HepG2 (cell line): ENCODE measurements around the gene RASAL3. TPM values are rescaled to one million over a fixed set of nuclear protein-coding genes. Genes with fewer than 3 reads are reported as not detected.
A peak's percentile ranks its signal among the peaks of the same experiment; 100 is the strongest.

Experiments
- ARNTL ChIP-seq: sonication (generic); formaldehyde crosslinking; IDR thresholded peaks from 2 replicates; pipeline ENCODE4 v1.4.0; 2020; ENCODE audit warnings: mild to moderate bottlenecking, missing genetic modification reagents
- ATF7-NPFF ChIP-seq: sonication (generic); formaldehyde crosslinking; IDR thresholded peaks from 2 replicates; pipeline ENCODE4 v1.8.1; 2023; ENCODE audit warnings: mild to moderate bottlenecking, low read depth, missing genetic modification reagents, moderate library complexity
- CBX5 ChIP-seq: sonication (generic); formaldehyde crosslinking; IDR thresholded peaks from 2 replicates; pipeline ENCODE4 v1.4.0; 2020; ENCODE audit warnings: missing genetic modification reagents, borderline replicate concordance
- CENPT ChIP-seq: sonication (generic); formaldehyde crosslinking; IDR thresholded peaks from 2 replicates; pipeline ENCODE4 v1.8.0; 2022; ENCODE audit warnings: low read depth, mild to moderate bottlenecking, moderate library complexity, missing genetic modification reagents
- KDM2A ChIP-seq: sonication (generic); formaldehyde crosslinking; IDR thresholded peaks from 2 replicates; pipeline ENCODE4 v1.4.0; 2020; ENCODE audit warnings: low read depth, missing genetic modification reagents, borderline replicate concordance
- KMT2A ChIP-seq: sonication (generic); formaldehyde crosslinking; IDR thresholded peaks from 2 replicates; pipeline ENCODE4 v1.4.0; 2020; ENCODE audit warnings: missing genetic modification reagents
- MAF1 ChIP-seq: sonication (generic); formaldehyde crosslinking; IDR thresholded peaks from 2 replicates; pipeline ENCODE4 v1.5.0; 2020; ENCODE audit warnings: missing genetic modification reagents, borderline replicate concordance
- NONO ChIP-seq, 2 experiments: fragments of 450-650 bp in 1 of 2; sonication (generic) in 1 of 2; formaldehyde crosslinking in 1 of 2; IDR thresholded peaks in 1 of 2; conservative IDR thresholded peaks in 1 of 2; 2 replicates each; pipeline versions ENCODE4 v1.6.1 to v1.8.0; 2017 to 2022; ENCODE audit warnings: mild to moderate bottlenecking in 1 of 2, missing genetic modification reagents in 1 of 2, moderate library complexity in 1 of 2
- NR2F2 ChIP-seq: IDR thresholded peaks from 2 replicates; pipeline ENCODE4 v1.6.1; 2012; ENCODE audit warnings: low read depth, inconsistent platforms, borderline replicate concordance
- SATB2 ChIP-seq: sonication (generic); formaldehyde crosslinking; IDR thresholded peaks from 2 replicates; pipeline ENCODE4 v1.5.0; 2020; ENCODE audit warnings: missing genetic modification reagents
- SOX6 ChIP-seq, 2 experiments: fragments of 450-650 bp in 1 of 2; sonication (generic) in 1 of 2; formaldehyde crosslinking in 1 of 2; IDR thresholded peaks; 2 replicates each; pipeline versions ENCODE4 v1.4.0 to v1.6.1; 2017 to 2020; ENCODE audit warnings: antibody characterized with exemption in 1 of 2, mild to moderate bottlenecking in 1 of 2, missing genetic modification reagents in 1 of 2
- SP1 ChIP-seq, 2 experiments: fragments of 450-650 bp in 1 of 2; sonication (generic) in 1 of 2; formaldehyde crosslinking in 1 of 2; IDR thresholded peaks; 2 replicates each; pipeline versions ENCODE4 v1.4.0 to v1.6.1; 2016 to 2020; ENCODE audit warnings: missing genetic modification reagents in 1 of 2
- SYNCRIP ChIP-seq: fragments of 200-400 bp; formaldehyde crosslinking; IDR thresholded peaks from 2 replicates; pipeline ENCODE4 v1.6.1; 2018; ENCODE audit warnings: mild to moderate bottlenecking, low read depth, low read length; ENCODE audit not compliant: insufficient read depth
- TRIM24 ChIP-seq: sonication (generic); formaldehyde crosslinking; IDR thresholded peaks from 2 replicates; pipeline ENCODE4 v1.8.0; 2022; ENCODE audit warnings: mild to moderate bottlenecking, missing genetic modification reagents
- UBTF ChIP-seq: sonication (generic); formaldehyde crosslinking; IDR thresholded peaks from 2 replicates; pipeline ENCODE4 v1.4.0; 2020; ENCODE audit warnings: mild to moderate bottlenecking, missing genetic modification reagents
- ZFP1 ChIP-seq: IDR thresholded peaks from 2 replicates; pipeline ENCODE4 v1.6.1; 2016
- ZNF121 ChIP-seq: sonication (generic); formaldehyde crosslinking; IDR thresholded peaks from 2 replicates; pipeline ENCODE4 v1.5.0; 2020; ENCODE audit warnings: mild to moderate bottlenecking, missing genetic modification reagents
- ZNF674 ChIP-seq: sonication (generic); formaldehyde crosslinking; IDR thresholded peaks from 2 replicates; pipeline ENCODE4 v1.5.0; 2020; ENCODE audit warnings: low read depth, mild to moderate bottlenecking, missing genetic modification reagents
- ZNF839 ChIP-seq: sonication (generic); formaldehyde crosslinking; IDR thresholded peaks from 2 replicates; pipeline ENCODE4 v1.4.0; 2020; ENCODE audit warnings: missing genetic modification reagents, mild to moderate bottlenecking, borderline replicate concordance
- polyA plus RNA-seq, 8 experiments: library from polyadenylated mRNA; depleted of rRNA in 3 of 8; stranded (reverse) in 7 of 8; unstranded in 1 of 8; fragments of >200 nt; fragmentation: Illumina TruSeq in 4 of 8; extraction: Trizol in 4 of 8; gene quantifications; 2 replicates each; pipeline versions ENCODE4 v1.2.1 to v1.2.3, GENCODE V29; 2011 to 2016; ENCODE audit warnings: low read depth in 4 of 8, missing spikeins in 1 of 8, mixed read lengths in 1 of 8; ENCODE audit not compliant: insufficient read depth in 1 of 8
- total RNA-seq, 5 experiments: library from RNA; depleted of rRNA; stranded (reverse); fragments of >200 nt; fragmentation: Illumina TruSeq; extraction: Trizol; gene quantifications; 2 replicates each; pipeline ENCODE4 v1.2.3, GENCODE V29; 2016; ENCODE audit warnings: low read depth in 1 of 5
- TF ChIP-seq, protein P1 (sequence below): sonication (generic); formaldehyde crosslinking; IDR thresholded peaks from 2 replicates; pipeline ENCODE4 v1.5.0; 2020; ENCODE audit warnings: mild to moderate bottlenecking, missing genetic modification reagents
- TF ChIP-seq, protein P2 (sequence below): sonication (generic); formaldehyde crosslinking; IDR thresholded peaks from 2 replicates; pipeline ENCODE4 v1.4.0; 2020; ENCODE audit warnings: missing genetic modification reagents

RASAL3 gene
- total and polyA plus RNA-seq, 2 of the 13 experiments (the other 11 are each of a cell fraction or from before 2014, with no cell fraction given): not detected

GRCh38 chr19:15418579-15419412 is 45.5 kb downstream of the RASAL3 start, which contains the start of gene AKAP8L (continued):
- TF ChIP-seq TRIM24 (no peak), ZNF121 (no peak), SYNCRIP (no peak), KMT2A (CRISPR knock-in tag) (peak; percentile 24), ATF7-NPFF (CRISPR knock-in tag) (no peak), NR2F2 (no peak), KDM2A (CRISPR knock-in tag) (peak; percentile 99), MAF1 (CRISPR knock-in tag) (0 out of 2 replicates have a peak, but pooled peaks have one; percentile 53), ZNF674 (no peak), ZNF839 (CRISPR knock-in tag) (no peak), SOX6 (IDR thresholded peaks at IDR 0.05) (no peak), SOX6 (CRISPR knock-in tag; IDR thresholded peaks at IDR 0.05) (peak; percentile 43; the same call in 1 of the 2 replicates), CBX5 (CRISPR knock-in tag) (peak; percentile 48; the same call in 1 of the 2 replicates), ARNTL (CRISPR knock-in tag) (peak; percentile 22; the same call in 1 of the 2 replicates), NONO (IDR thresholded peaks at IDR 0.05) (no peak), NONO (CRISPR knock-in tag; conservative IDR thresholded peaks at IDR 0.05) (0 out of 2 replicates have a peak, but pooled peaks have one; percentile 37), UBTF (CRISPR knock-in tag) (peak; percentile 70), ZFP1 (CRISPR knock-in tag) (no peak), CENPT (CRISPR knock-in tag) (no peak), SP1 (IDR thresholded peaks at IDR 0.05) (peak; percentile 86), SP1 (CRISPR knock-in tag; IDR thresholded peaks at IDR 0.05) (peak; percentile 98), SATB2 (CRISPR knock-in tag) (peak; percentile 79; the same call in 1 of the 2 replicates)
- TF ChIP-seq, protein P1, sequence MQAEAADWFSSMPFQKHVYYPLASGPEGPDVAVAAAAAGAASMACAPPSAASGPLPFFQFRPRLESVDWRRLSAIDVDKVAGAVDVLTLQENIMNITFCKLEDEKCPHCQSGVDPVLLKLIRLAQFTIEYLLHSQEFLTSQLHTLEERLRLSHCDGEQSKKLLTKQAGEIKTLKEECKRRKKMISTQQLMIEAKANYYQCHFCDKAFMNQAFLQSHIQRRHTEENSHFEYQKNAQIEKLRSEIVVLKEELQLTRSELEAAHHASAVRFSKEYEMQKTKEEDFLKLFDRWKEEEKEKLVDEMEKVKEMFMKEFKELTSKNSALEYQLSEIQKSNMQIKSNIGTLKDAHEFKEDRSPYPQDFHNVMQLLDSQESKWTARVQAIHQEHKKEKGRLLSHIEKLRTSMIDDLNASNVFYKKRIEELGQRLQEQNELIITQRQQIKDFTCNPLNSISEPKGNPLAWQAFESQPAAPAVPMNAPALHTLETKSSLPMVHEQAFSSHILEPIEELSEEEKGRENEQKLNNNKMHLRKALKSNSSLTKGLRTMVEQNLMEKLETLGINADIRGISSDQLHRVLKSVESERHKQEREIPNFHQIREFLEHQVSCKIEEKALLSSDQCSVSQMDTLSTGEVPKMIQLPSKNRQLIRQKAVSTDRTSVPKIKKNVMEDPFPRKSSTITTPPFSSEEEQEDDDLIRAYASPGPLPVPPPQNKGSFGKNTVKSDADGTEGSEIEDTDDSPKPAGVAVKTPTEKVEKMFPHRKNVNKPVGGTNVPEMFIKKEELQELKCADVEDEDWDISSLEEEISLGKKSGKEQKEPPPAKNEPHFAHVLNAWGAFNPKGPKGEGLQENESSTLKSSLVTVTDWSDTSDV (CRISPR knock-in tag): no peak; the same call in 1 of the 2 replicates
- TF ChIP-seq, protein P2, sequence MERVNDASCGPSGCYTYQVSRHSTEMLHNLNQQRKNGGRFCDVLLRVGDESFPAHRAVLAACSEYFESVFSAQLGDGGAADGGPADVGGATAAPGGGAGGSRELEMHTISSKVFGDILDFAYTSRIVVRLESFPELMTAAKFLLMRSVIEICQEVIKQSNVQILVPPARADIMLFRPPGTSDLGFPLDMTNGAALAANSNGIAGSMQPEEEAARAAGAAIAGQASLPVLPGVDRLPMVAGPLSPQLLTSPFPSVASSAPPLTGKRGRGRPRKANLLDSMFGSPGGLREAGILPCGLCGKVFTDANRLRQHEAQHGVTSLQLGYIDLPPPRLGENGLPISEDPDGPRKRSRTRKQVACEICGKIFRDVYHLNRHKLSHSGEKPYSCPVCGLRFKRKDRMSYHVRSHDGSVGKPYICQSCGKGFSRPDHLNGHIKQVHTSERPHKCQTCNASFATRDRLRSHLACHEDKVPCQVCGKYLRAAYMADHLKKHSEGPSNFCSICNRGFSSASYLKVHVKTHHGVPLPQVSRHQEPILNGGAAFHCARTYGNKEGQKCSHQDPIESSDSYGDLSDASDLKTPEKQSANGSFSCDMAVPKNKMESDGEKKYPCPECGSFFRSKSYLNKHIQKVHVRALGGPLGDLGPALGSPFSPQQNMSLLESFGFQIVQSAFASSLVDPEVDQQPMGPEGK (CRISPR knock-in tag): 0 out of 2 replicates have a peak, but pooled peaks have one; percentile 22
